ENCODE results near the gene EPB41L3. TPM values are rescaled to one million over a fixed set of nuclear protein-coding genes. Genes with fewer than 3 reads are reported as not detected.
A peak's percentile ranks its signal among the peaks of the same experiment; 100 is the strongest.
"Not testable (repeated sequence)": the region's sequence is repeated elsewhere in the genome, so short reads cannot be mapped to it uniquely, and the experiment has no call there.

The EPB41L3 gene
- total and polyA plus RNA-seq, 2 donors (not counting 1 experiment from before 2014, with no cell fraction given), result 3.1 to 29.9 TPM

DNA sequence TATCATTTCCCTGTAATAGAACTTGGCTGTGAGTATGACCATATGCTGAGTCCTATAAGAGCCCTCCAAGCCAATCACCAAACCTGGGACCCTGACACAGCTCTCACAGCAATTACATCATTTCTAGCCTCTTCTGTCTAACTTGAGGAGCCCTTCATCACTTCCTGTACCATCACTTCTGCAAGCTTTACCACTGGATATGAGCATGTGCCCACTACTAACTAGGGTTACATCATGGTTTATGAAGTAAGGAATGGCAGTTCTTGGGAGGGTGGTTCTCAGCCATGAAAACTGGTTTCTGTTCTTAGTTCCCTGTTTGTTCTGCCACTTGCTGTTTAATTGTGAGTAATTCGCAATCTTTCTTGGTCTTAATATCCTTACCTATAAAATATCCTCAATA is 31.0 kb upstream of the EPB41L3 start:
- no peaks in the 10 kb centered on the region for H3K27me3 ChIP-seq (ENCODE audit: control insufficient read depth, insufficient read depth, low read length)
- no peak overlapping the region for H3K9ac ChIP-seq (ENCODE audit: insufficient read depth, low read length)
- no peak for TF ChIP-seq EZH2 (IDR thresholded peaks at IDR 0.05; ENCODE audit: low read length, missing control alignments)
- TF ChIP-seq, protein P1, sequence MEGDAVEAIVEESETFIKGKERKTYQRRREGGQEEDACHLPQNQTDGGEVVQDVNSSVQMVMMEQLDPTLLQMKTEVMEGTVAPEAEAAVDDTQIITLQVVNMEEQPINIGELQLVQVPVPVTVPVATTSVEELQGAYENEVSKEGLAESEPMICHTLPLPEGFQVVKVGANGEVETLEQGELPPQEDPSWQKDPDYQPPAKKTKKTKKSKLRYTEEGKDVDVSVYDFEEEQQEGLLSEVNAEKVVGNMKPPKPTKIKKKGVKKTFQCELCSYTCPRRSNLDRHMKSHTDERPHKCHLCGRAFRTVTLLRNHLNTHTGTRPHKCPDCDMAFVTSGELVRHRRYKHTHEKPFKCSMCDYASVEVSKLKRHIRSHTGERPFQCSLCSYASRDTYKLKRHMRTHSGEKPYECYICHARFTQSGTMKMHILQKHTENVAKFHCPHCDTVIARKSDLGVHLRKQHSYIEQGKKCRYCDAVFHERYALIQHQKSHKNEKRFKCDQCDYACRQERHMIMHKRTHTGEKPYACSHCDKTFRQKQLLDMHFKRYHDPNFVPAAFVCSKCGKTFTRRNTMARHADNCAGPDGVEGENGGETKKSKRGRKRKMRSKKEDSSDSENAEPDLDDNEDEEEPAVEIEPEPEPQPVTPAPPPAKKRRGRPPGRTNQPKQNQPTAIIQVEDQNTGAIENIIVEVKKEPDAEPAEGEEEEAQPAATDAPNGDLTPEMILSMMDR (conservative IDR thresholded peaks at IDR 0.05 in 1 of 2, IDR thresholded peaks at IDR 0.05 in 1 of 2; ENCODE audit: low read depth in 1 of 2, low read length in 2 of 2), result no peak
- no peaks in the 10 kb centered on the region for H4K20me1 ChIP-seq (ENCODE audit: control insufficient read depth, extremely low read depth, insufficient read depth, low read length)
- no peak overlapping the region for H3K4me3 ChIP-seq (replicated peaks in 1 of 4; ENCODE audit: control extremely low read depth in 1 of 4, insufficient read depth in 1 of 4, low read depth in 3 of 4, low read length in 4 of 4)
- no peaks in the 10 kb centered on the region for H3K4me1 ChIP-seq (ENCODE audit: control insufficient read depth, extremely low read depth, insufficient read depth, low read length)
- H3K4me2 ChIP-seq (ENCODE audit: extremely low read depth, insufficient read depth, low read length), result no peak overlapping the region
- no peaks in the 10 kb centered on the region for H3K36me3 ChIP-seq (ENCODE audit: control insufficient read depth, insufficient read depth, low read length)
- no peaks in the 10 kb centered on the region for H3K9me3 ChIP-seq (ENCODE audit: control insufficient read depth, insufficient read depth, low read depth, low read length)
- no peak overlapping the region for H2AFZ ChIP-seq (ENCODE audit: low read length)
- no peak for DNase-seq (ENCODE audit: low read depth in 2 of 2)
- no peaks in the 10 kb centered on the region for H3K79me2 ChIP-seq (ENCODE audit: control insufficient read depth, insufficient read depth, low read length)
- H3K27ac ChIP-seq (ENCODE audit: insufficient read depth, low read length), result no peak overlapping the region

DNA sequence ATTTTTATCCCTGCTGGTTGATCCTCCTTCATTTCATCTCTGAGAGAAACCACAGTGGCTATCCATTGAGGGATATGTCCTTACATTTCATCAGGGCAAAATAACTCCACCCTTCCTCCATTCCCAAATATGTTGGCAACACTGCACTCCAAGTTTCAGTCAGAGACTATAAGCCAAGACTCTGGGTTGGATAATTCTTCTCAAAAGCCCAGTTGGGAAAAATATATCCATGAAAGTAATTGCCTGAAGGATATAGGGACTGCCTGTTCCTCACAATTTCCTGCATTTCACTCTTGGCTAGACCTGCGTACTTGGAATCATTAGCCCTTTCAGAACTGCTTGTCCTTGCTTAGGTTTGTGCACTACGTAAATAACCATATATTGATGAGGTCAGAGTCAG is 27.9 kb upstream of the EPB41L3 start:
- Histone ChIP-seq H4K20me1 (ENCODE audit: control insufficient read depth, extremely low read depth, insufficient read depth, low read length) (no peaks in the 10 kb centered on the region), H3K4me1 (ENCODE audit: control insufficient read depth, extremely low read depth, insufficient read depth, low read length) (no peaks in the 10 kb centered on the region), H3K9me3 (ENCODE audit: control insufficient read depth, insufficient read depth, low read depth, low read length) (no peaks in the 10 kb centered on the region), H3K9ac (ENCODE audit: insufficient read depth, low read length) (no peak overlapping the region), H3K27ac (ENCODE audit: insufficient read depth, low read length) (no peak overlapping the region), H3K27me3 (ENCODE audit: control insufficient read depth, insufficient read depth, low read length) (no peaks in the 10 kb centered on the region), H3K4me2 (ENCODE audit: extremely low read depth, insufficient read depth, low read length) (no peak overlapping the region), H3K36me3 (ENCODE audit: control insufficient read depth, insufficient read depth, low read length) (no peaks in the 10 kb centered on the region), H3K79me2 (ENCODE audit: control insufficient read depth, insufficient read depth, low read length) (no peaks in the 10 kb centered on the region), H2AFZ (ENCODE audit: low read length) (no peak overlapping the region), H3K4me3 (replicated peaks in 1 of 4; ENCODE audit: control extremely low read depth in 1 of 4, insufficient read depth in 1 of 4, low read depth in 3 of 4, low read length in 4 of 4) (no peak overlapping the region)
- DNase-seq (ENCODE audit: low read depth in 2 of 2), result peak in 1 of 2 donors; percentile 20
- TF ChIP-seq, protein P1 (conservative IDR thresholded peaks at IDR 0.05 in 1 of 2, IDR thresholded peaks at IDR 0.05 in 1 of 2; ENCODE audit: low read depth in 1 of 2, low read length in 2 of 2), result no peak

DNA sequence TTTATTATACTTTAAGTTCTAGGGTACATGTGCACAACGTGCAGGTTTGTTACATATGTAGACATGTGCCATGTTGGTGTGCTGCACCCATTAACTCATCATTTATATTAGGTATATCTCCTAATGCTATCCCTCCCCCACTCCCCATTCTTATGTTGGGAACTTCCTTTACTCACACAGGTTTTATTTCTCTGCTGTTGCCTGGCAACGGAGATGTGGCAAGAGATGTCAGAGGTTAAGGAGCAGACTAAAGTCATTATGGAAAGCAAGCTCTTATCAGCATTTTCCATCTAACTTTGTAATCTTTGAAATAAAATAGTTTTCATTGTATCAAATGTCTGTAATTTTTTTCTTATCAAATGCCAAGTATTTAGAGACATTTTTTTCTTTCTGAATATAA is 26.8 kb upstream of the EPB41L3 start:
- H3K27ac ChIP-seq (ENCODE audit: insufficient read depth, low read length); H3K4me3 ChIP-seq (replicated peaks in 1 of 4; ENCODE audit: control extremely low read depth in 1 of 4, insufficient read depth in 1 of 4, low read depth in 3 of 4, low read length in 4 of 4); H3K9me3 ChIP-seq (ENCODE audit: control insufficient read depth, insufficient read depth, low read depth, low read length); H3K27me3 ChIP-seq (ENCODE audit: control insufficient read depth, insufficient read depth, low read length); H3K4me2 ChIP-seq (ENCODE audit: extremely low read depth, insufficient read depth, low read length); H3K9ac ChIP-seq (ENCODE audit: insufficient read depth, low read length); H2AFZ ChIP-seq (ENCODE audit: low read length); H4K20me1 ChIP-seq (ENCODE audit: control insufficient read depth, extremely low read depth, insufficient read depth, low read length); H3K4me1 ChIP-seq (ENCODE audit: control insufficient read depth, extremely low read depth, insufficient read depth, low read length); H3K79me2 ChIP-seq (ENCODE audit: control insufficient read depth, insufficient read depth, low read length); H3K36me3 ChIP-seq (ENCODE audit: control insufficient read depth, insufficient read depth, low read length): not testable (repeated sequence)
- peak; percentile 75 to 81 for DNase-seq (ENCODE audit: low read depth in 2 of 2)

Data from fibroblast of lung (primary cell).